ENCODE data around the gene MLLT1.

MLLT1 gene

GRCh38 chr19:6273701-6274601 lies 5.8 kb downstream of the MLLT1 start:
- DNase-seq: peak; percentile 40

GRCh38 chr19:6272913-6273600 lies 6.7 kb downstream of the MLLT1 start:
- DNase-seq: no peak

GRCh38 chr19:6272411-6272791 lies 7.4 kb downstream of the MLLT1 start:
- no peak for DNase-seq

GRCh38 chr19:6271721-6272410 lies 7.9 kb downstream of the MLLT1 start:
- DNase-seq: no peak

- no peak for DNase-seq
Observed at GRCh38 chr19:6271251-6271650, 8.5 kb downstream of the MLLT1 start.

- no peak for DNase-seq
Observed at GRCh38 chr19:6270822-6271221, 9.0 kb downstream of the MLLT1 start.

- no peak for DNase-seq
Observed at GRCh38 chr19:6270076-6270745, 9.6 kb downstream of the MLLT1 start.

- DNase-seq: no peak
Observed at GRCh38 chr19:6269101-6269886, 10.5 kb downstream of the MLLT1 start.

GRCh38 chr19:6268382-6268771 lies 11.4 kb downstream of the MLLT1 start:
- no peak for DNase-seq

- no peak for DNase-seq
Observed at GRCh38 chr19:6267552-6268381, 12.0 kb downstream of the MLLT1 start.

GRCh38 chr19:6264803-6265202 lies 15.0 kb downstream of the MLLT1 start:
- DNase-seq: no peak

GRCh38 chr19:6263735-6264444 lies 15.9 kb downstream of the MLLT1 start:
- no peak for DNase-seq

- no peak for DNase-seq
Observed at GRCh38 chr19:6263306-6263705, 16.5 kb downstream of the MLLT1 start.

GRCh38 chr19:6262519-6262918 lies 17.3 kb downstream of the MLLT1 start:
- no peak for DNase-seq

GRCh38 chr19:6261883-6262282 lies 17.9 kb downstream of the MLLT1 start:
- DNase-seq: no peak

GRCh38 chr19:6260912-6261650 lies 18.7 kb downstream of the MLLT1 start:
- peak; percentile 22 for DNase-seq

- DNase-seq: no peak
Observed at GRCh38 chr19:6260376-6260775, 19.4 kb downstream of the MLLT1 start.

- no peak for DNase-seq
Observed at GRCh38 chr19:6259312-6259861, 20.4 kb downstream of the MLLT1 start.

GRCh38 chr19:6258812-6259311 lies 20.9 kb downstream of the MLLT1 start:
- no peak for DNase-seq

Data from NCI-H69 (cell line).